Loucy (cell line): ENCODE measurements around the gene THEM5.

ENCODE experiments used
- H2AFZ ChIP-seq: fragments of 200-600 bp; sonication (generic); 2 replicates; pipeline ENCODE4 v1.6.0; 2016; ENCODE audit warnings: antibody characterized with exemption, mild to moderate bottlenecking, low read length, moderate library complexity
- H3F3A ChIP-seq: fragments of 200-600 bp; 2 replicates; pipeline ENCODE4 v1.6.0; 2016; ENCODE audit warnings: antibody characterized with exemption, low read depth, mild to moderate bottlenecking
- H3K27me3 ChIP-seq: fragments of 200-600 bp; sonication (generic); 2 replicates; pipeline ENCODE4 v1.6.1; 2014; ENCODE audit warnings: low read length, mild to moderate bottlenecking; ENCODE audit not compliant: insufficient read depth, poor library complexity, severe bottlenecking
- H3K36me3 ChIP-seq: fragments of 200-600 bp; sonication (generic); 2 replicates; pipeline ENCODE4 v1.6.1; 2016; ENCODE audit warnings: low read length; ENCODE audit not compliant: insufficient read depth
- H3K4me1 ChIP-seq: fragments of 200-600 bp; sonication (generic); 2 replicates; pipeline ENCODE4 v1.5.1; 2014; ENCODE audit warnings: low read length, mild to moderate bottlenecking; ENCODE audit not compliant: insufficient read depth, poor library complexity, severe bottlenecking
- H3K4me2 ChIP-seq: fragments of 200-600 bp; sonication (generic); 2 replicates; pipeline ENCODE4 v1.6.0; 2014; ENCODE audit warnings: antibody characterized with exemption, low read length, low read depth, mild to moderate bottlenecking; ENCODE audit not compliant: poor library complexity, severe bottlenecking
- H3K4me3 ChIP-seq: fragments of 200-600 bp; sonication (generic); 2 replicates; pipeline ENCODE4 v1.5.1; 2014; ENCODE audit warnings: low read length, mild to moderate bottlenecking, mixed read lengths; ENCODE audit not compliant: poor library complexity, severe bottlenecking
- H3K79me2 ChIP-seq: fragments of 200-600 bp; sonication (generic); 2 replicates; pipeline ENCODE4 v1.6.1; 2014; ENCODE audit warnings: low read length; ENCODE audit not compliant: insufficient read depth
- H3K9ac ChIP-seq: fragments of 200-600 bp; sonication (generic); 2 replicates; pipeline ENCODE4 v1.6.0; 2014; ENCODE audit warnings: mild to moderate bottlenecking, low read depth, low read length, moderate library complexity; ENCODE audit not compliant: poor library complexity, severe bottlenecking
- H3K9me2 ChIP-seq: fragments of 200-600 bp; sonication (generic); replicated peaks from 2 replicates; pipeline ENCODE4 v1.6.1; 2016; ENCODE audit warnings: low read depth, low read length, mixed read lengths
- H3K9me3 ChIP-seq: fragments of 200-600 bp; sonication (generic); 2 replicates; pipeline ENCODE4 v1.6.1; 2014; ENCODE audit warnings: mild to moderate bottlenecking, antibody characterized with exemption, low read length, low read depth; ENCODE audit not compliant: insufficient read depth
- H4K20me1 ChIP-seq: fragments of 200-600 bp; sonication (generic); 2 replicates; pipeline ENCODE4 v1.6.0; 2014; ENCODE audit warnings: antibody characterized with exemption, low read length, mild to moderate bottlenecking; ENCODE audit not compliant: insufficient read depth, poor library complexity, severe bottlenecking
- CTCF ChIP-seq: fragments of 200-600 bp; sonication (generic); conservative IDR thresholded peaks from 2 replicates; pipeline ENCODE4 v1.5.1; 2014; ENCODE audit warnings: mild to moderate bottlenecking, antibody characterized with exemption, low read length
- EZH2phosphoT487 ChIP-seq: fragments of 200-600 bp; IDR thresholded peaks from 2 replicates; pipeline ENCODE4 v1.6.1; 2018; ENCODE audit warnings: antibody characterized with exemption, mild to moderate bottlenecking, moderate library complexity, borderline replicate concordance

The THEM5 gene

DNA sequence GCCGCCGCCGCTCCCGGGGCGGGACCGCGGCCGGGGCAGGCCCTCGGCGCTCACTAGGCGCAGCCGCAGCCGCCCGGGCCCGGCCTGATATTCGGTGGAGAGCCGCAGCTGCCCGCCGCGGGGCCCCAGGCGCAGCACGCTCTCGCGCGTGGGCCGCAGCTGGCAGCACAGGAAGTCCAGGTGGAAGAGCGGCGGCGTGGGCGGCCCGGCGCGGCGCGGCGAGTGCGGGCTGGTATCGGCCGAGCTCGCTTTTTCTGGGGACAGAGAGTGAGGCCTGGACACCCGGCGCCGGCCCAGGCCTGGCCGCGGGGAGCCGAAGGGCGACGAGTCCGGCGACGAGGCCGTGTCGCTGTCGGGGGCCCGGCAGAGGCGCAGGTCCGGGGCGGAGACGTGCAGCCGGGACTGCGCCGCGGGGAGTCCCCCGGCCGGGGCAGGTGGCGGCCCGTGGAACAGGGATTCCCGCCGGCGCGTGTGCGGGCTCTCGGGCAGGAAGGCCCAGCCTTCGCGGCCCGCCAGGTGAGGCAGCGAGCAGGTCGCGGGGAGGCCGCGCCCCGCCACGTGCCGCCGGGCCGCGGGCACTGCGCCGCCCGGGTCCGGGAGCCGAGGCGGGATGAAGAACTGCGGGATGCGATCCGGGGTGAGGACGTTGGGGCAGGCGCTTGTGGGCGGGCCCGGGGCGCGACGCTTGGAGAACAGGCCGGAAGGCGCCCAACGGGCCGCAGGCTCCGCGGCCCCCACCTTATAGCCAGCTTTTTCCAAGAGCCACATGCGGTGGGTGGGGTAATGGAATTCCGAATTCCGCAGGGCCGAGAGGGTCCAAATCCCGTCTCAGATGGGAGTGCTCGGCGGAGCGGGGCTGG is 15.1 kb downstream of the THEM5 start:
- Histone ChIP-seq H4K20me1 (no peaks in the 10 kb centered on the region), H3K27me3 (no peaks in the 10 kb centered on the region), H3K4me3 (peak overlapping the region; percentile 44), H3K4me2 (peak overlapping the region; percentile 61), H3K9ac (no peak overlapping the region), H3K9me3 (no peaks in the 10 kb centered on the region), H3F3A (no peaks in the 10 kb centered on the region), H3K79me2 (no peaks in the 10 kb centered on the region), H3K36me3 (no peaks in the 10 kb centered on the region), H3K4me1 (peaks cover 21% of the 10 kb centered on the region), H2AFZ (no peak overlapping the region; the same call in 1 of the 2 replicates), H3K9me2 (no peaks in the 10 kb centered on the region)
- TF ChIP-seq EZH2phosphoT487 (no peak), CTCF (no peak)

DNA sequence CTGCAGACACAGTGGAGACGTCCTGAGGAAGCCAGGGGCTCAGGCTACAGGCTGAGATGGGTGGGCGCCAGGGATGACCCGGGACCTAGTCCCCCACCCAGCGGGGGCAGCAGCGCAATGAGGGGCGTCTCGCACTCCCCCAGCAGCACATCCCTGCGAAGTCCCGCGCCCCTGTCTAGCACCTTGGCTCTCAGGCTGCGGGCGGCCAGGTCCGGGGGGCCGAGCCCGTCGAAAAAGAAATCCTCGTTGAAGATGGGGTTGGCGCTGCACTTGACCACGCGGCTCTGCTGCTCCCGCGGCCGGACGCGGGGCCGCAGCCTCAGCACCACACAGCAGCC is 15.7 kb downstream of the THEM5 start:
- Histone ChIP-seq H3K9ac (no peak overlapping the region), H3K27me3 (no peaks in the 10 kb centered on the region), H3K79me2 (no peaks in the 10 kb centered on the region), H3F3A (no peaks in the 10 kb centered on the region), H3K9me2 (no peaks in the 10 kb centered on the region), H3K4me2 (peak overlapping the region; percentile 61), H3K4me3 (peak overlapping the region; percentile 44), H4K20me1 (no peaks in the 10 kb centered on the region), H3K9me3 (no peaks in the 10 kb centered on the region), H3K4me1 (peaks cover 21% of the 10 kb centered on the region), H3K36me3 (no peaks in the 10 kb centered on the region), H2AFZ (no peak overlapping the region; the same call in 1 of the 2 replicates)
- TF ChIP-seq EZH2phosphoT487 (no peak), CTCF (no peak)

DNA sequence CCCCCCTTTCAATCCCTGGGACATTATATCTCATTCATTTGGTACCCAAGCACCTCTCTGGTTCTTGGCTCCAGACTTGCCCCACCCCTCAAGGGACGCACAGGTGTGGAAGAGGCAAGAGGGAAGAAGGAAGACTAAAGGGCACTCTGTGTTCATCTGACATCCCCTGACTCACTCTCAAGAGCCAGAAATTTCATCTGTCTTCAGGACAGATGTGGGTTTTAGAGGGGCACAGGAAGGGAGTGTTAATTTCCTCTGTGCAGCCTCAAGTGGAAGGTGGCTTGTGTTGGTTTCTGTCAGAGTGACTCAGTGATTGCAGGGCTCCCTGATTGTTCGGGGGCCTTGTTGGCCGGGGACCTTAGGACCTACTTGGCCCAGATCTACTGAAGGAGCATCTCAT is 16.3 kb downstream of the THEM5 start:
- H3F3A ChIP-seq, result no peaks in the 10 kb centered on the region
- H3K4me1 ChIP-seq, result peaks cover 21% of the 10 kb centered on the region
- H3K79me2 ChIP-seq, result no peaks in the 10 kb centered on the region
- no peaks in the 10 kb centered on the region for H3K9me2 ChIP-seq
- no peaks in the 10 kb centered on the region for H3K9me3 ChIP-seq
- H3K27me3 ChIP-seq, result no peaks in the 10 kb centered on the region
- no peaks in the 10 kb centered on the region for H3K36me3 ChIP-seq
- H3K9ac ChIP-seq, result no peak overlapping the region
- no peak for TF ChIP-seq CTCF
- no peak for TF ChIP-seq EZH2phosphoT487
- H3K4me2 ChIP-seq, result peak overlapping the region; percentile 61
- H2AFZ ChIP-seq, result no peak overlapping the region
- H3K4me3 ChIP-seq, result peak overlapping the region; percentile 44
- no peaks in the 10 kb centered on the region for H4K20me1 ChIP-seq
